ENCODE results near the gene KCTD6. TPM values are rescaled to one million over a fixed set of nuclear protein-coding genes. Genes with fewer than 3 reads are reported as not detected.

KCTD6 gene
- total RNA-seq, 1 donor from 2014 or later: 8.0 TPM

Other genes with a start within 250 kb of the KCTD6 start
- gene RPP14, start 185.9 kb upstream of the KCTD6 start, total RNA-seq: 12.8 TPM
- gene HTD2, start 185.6 kb upstream of the KCTD6 start, total RNA-seq: 8.1 TPM
- gene PXK, start 159.2 kb upstream of the KCTD6 start, total RNA-seq: 14.2 TPM
- gene PDHB, start 58.3 kb upstream of the KCTD6 start, total RNA-seq: 52.6 TPM
- gene ACOX2, start 45.1 kb downstream of the KCTD6 start, total RNA-seq: 14.3 TPM
- gene FAM107A, start 85.3 kb downstream of the KCTD6 start, total RNA-seq: 4.1 TPM
- gene FAM3D, start 174.7 kb downstream of the KCTD6 start, total RNA-seq: 134 TPM

All from esophagus mucosa (tissue), 1 donor.